GM06990 (cell line): ENCODE results near the gene BCAR3.
"Not testable (repeated sequence)": the region's sequence is repeated elsewhere in the genome, so short reads cannot be mapped to it uniquely, and the experiment has no call there.

Experiments
- DNase-seq: peaks from one replicate; pipeline ENCODE4 v3.0.0-alpha.2; 2011; ENCODE audit not compliant: insufficient read length; ENCODE audit errors: extremely low read depth
- H3K27me3 ChIP-seq: replicated peaks from 2 replicates; pipeline ENCODE4 v1.6.0; 2011; ENCODE audit warnings: low read length; ENCODE audit not compliant: control insufficient read depth, insufficient read depth
- H3K36me3 ChIP-seq: 2 replicates; pipeline ENCODE4 v1.5.1; 2011; ENCODE audit warnings: low read length; ENCODE audit not compliant: control insufficient read depth, insufficient read depth
- H3K4me3 ChIP-seq: replicated peaks from 2 replicates; pipeline ENCODE4 v1.5.1; 2011; ENCODE audit warnings: low read depth, mild to moderate bottlenecking, control low read depth, low read length
- CTCF ChIP-seq: IDR thresholded peaks from 2 replicates; pipeline ENCODE4 v1.5.1; 2011; ENCODE audit warnings: low read length, control low read depth, mild to moderate bottlenecking, inconsistent platforms; ENCODE audit not compliant: insufficient read depth, poor library complexity, severe bottlenecking

The BCAR3 gene

GRCh38 chr1:93678491-93678890 is 3.1 kb downstream of the BCAR3 start:
- no peaks in the 10 kb centered on the region; the same call in 1 of the 2 replicates for H3K27me3 ChIP-seq
- H3K4me3 ChIP-seq: no peak overlapping the region
- no peak for DNase-seq
- no peaks in the 10 kb centered on the region; the same call in 1 of the 2 replicates for H3K36me3 ChIP-seq
- TF ChIP-seq CTCF: no peak

- no peak overlapping the region for H3K4me3 ChIP-seq
- no peak for DNase-seq
- TF ChIP-seq CTCF: no peak
- no peaks in the 10 kb centered on the region; the same call in 1 of the 2 replicates for H3K36me3 ChIP-seq
- H3K27me3 ChIP-seq: no peaks in the 10 kb centered on the region; the same call in 1 of the 2 replicates
These were observed 3.9 kb downstream of the BCAR3 start for GRCh38 chr1:93677729-93678128.

- Histone ChIP-seq H3K36me3 (no peaks in the 10 kb centered on the region; the same call in 1 of the 2 replicates), H3K27me3 (no peaks in the 10 kb centered on the region; the same call in 1 of the 2 replicates), H3K4me3 (no peak overlapping the region)
- TF ChIP-seq CTCF: no peak
- DNase-seq: no peak
These were observed 5.2 kb downstream of the BCAR3 start for GRCh38 chr1:93676427-93676826.

GRCh38 chr1:93675931-93676330 is 5.7 kb downstream of the BCAR3 start:
- Histone ChIP-seq H3K36me3 (no peaks in the 10 kb centered on the region; the same call in 1 of the 2 replicates), H3K27me3 (no peaks in the 10 kb centered on the region; the same call in 1 of the 2 replicates), H3K4me3 (no peak overlapping the region)
- no peak for TF ChIP-seq CTCF
- DNase-seq: no peak

GRCh38 chr1:93675271-93675670 is 6.4 kb downstream of the BCAR3 start:
- TF ChIP-seq CTCF: no peak
- no peaks in the 10 kb centered on the region; the same call in 1 of the 2 replicates for H3K36me3 ChIP-seq

GRCh38 chr1:93674071-93674470 is 7.6 kb downstream of the BCAR3 start:
- not testable (repeated sequence) for DNase-seq, H3K4me3 ChIP-seq, H3K27me3 ChIP-seq, H3K36me3 ChIP-seq

More at GRCh38 chr1:93675271-93675670, 6.4 kb downstream of the BCAR3 start:
- H3K4me3 ChIP-seq: no peak overlapping the region
- no peaks in the 10 kb centered on the region for H3K27me3 ChIP-seq
- DNase-seq: no peak
